Measurements from ENCODE around the gene FNDC3B.
A peak's percentile ranks its signal among the peaks of the same experiment; 100 is the strongest.

The FNDC3B gene

DNA sequence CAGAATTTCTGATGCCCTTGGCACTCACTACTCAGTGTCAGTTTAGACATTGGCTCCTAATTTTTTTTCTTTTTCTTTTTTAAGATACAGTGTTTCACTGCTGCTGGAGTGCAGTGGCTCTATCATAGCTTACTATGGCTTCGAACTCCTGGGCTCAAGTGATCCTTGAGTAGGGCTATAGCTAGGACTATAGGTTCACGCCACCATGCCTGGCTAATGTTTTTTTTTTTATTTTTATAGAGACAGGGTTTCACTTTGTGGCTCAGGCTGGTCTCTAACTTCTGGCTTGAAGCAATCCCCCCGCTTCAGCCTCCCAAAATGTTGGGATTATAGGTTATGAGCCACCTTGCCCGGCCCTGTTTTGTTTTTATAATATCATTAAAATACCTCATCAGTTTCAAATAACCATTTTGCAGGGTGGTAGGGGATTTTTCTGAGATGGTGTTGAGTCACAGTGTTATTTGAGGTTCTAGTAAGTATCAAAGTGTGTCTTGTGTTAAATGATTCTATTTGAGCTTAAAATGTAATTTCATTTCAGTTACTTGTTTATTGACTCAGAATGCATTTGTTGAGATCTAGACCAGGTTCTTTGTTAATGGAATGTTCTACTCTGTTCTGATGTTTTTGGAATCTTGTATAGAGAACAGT lies 7.0 kb downstream of the FNDC3B start:
- TF ChIP-seq, protein P1, sequence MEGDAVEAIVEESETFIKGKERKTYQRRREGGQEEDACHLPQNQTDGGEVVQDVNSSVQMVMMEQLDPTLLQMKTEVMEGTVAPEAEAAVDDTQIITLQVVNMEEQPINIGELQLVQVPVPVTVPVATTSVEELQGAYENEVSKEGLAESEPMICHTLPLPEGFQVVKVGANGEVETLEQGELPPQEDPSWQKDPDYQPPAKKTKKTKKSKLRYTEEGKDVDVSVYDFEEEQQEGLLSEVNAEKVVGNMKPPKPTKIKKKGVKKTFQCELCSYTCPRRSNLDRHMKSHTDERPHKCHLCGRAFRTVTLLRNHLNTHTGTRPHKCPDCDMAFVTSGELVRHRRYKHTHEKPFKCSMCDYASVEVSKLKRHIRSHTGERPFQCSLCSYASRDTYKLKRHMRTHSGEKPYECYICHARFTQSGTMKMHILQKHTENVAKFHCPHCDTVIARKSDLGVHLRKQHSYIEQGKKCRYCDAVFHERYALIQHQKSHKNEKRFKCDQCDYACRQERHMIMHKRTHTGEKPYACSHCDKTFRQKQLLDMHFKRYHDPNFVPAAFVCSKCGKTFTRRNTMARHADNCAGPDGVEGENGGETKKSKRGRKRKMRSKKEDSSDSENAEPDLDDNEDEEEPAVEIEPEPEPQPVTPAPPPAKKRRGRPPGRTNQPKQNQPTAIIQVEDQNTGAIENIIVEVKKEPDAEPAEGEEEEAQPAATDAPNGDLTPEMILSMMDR (IDR thresholded peaks at IDR 0.05; ENCODE audit: low read length, missing control alignments) = no peak
- peak overlapping the region; percentile 41 for H3K4me3 ChIP-seq (replicated peaks; ENCODE audit: low read depth, low read length)
- no peak for DNase-seq (ENCODE audit: low read depth)

DNA sequence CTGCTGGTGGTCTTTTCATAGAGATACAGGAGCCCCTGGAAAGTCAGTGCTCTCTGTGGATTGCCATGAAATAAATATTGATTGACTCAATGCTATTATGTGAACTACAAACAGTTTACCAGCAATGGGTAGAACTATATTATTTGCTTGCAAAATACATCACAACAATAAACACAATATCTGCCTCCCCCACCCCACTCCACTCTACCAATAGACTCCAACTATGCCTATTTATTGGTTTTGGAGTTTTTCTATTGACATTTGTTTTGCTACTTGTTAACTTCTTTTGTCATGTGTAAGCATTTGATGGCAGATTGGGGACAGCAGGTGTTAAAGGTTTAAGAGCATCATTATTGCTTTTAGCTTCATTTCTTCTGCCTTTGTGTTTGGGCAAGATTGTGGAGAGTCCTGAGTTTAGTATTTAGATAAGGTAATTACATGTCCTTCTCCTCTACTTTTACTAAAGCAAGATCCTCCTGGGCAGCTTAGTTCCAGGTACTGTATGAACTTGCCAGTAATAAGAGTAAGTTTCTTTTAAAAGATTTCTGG lies 8.3 kb downstream of the FNDC3B start:
- TF ChIP-seq, protein P1 (IDR thresholded peaks at IDR 0.05; ENCODE audit: low read length, missing control alignments) = no peak
- H3K4me3 ChIP-seq (replicated peaks; ENCODE audit: low read depth, low read length) = no peak overlapping the region
- DNase-seq (ENCODE audit: low read depth) = no peak

DNA sequence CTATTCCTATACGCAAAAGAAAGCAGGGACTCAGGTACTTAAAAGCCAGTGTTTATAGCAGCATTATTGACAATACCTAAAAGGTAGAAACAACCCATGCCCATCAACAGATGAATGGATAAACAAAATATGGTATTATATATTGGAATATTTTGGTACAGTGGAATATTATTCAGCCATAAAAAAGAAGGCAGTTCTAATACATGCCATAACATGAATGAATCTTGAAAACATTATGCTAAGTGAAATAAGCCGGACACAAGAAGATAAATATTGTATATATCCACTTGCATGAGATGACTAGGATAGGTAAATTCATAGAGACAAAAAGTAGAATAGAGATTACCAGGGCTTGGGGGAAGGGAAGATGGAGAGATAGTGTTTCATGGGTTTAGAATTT lies 9.2 kb downstream of the FNDC3B start:
- DNase-seq (ENCODE audit: low read depth) = no peak
- TF ChIP-seq, protein P1 (IDR thresholded peaks at IDR 0.05; ENCODE audit: low read length, missing control alignments) = no peak
- H3K4me3 ChIP-seq (replicated peaks; ENCODE audit: low read depth, low read length) = no peak overlapping the region

DNA sequence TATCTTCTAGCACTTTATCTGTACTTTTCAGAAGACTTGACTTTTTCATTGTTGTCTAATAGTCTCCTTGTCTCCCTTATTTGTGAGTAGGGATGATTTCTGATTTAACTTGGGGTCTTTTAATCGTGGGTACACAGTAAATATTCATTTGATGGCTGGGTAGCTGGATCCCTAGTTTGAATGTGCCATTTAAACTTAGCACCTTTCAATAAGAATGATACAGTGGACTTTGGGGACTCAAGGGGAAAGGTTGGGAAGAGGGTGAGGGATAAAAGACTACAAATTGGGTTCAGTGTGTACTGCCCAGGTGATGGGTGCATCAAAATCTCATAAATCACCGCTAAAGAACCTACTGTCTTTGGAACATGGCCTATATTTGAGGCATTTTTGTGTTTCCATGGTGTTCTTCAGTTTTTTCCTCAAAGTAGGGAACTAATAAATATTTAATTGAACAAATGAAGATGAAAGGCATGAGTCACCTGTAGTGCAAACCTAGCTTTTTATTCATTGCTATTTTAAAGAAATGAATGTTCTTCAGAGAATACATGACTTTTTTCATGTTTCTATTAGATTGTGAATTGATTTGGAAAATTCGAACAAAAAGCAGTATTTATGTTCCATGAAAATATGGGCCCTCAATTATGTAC lies 12.1 kb downstream of the FNDC3B start:
- H3K4me3 ChIP-seq (replicated peaks; ENCODE audit: low read depth, low read length) = no peak overlapping the region
- TF ChIP-seq, protein P1 (IDR thresholded peaks at IDR 0.05; ENCODE audit: low read length, missing control alignments) = no peak
- no peak for DNase-seq (ENCODE audit: low read depth)

DNA sequence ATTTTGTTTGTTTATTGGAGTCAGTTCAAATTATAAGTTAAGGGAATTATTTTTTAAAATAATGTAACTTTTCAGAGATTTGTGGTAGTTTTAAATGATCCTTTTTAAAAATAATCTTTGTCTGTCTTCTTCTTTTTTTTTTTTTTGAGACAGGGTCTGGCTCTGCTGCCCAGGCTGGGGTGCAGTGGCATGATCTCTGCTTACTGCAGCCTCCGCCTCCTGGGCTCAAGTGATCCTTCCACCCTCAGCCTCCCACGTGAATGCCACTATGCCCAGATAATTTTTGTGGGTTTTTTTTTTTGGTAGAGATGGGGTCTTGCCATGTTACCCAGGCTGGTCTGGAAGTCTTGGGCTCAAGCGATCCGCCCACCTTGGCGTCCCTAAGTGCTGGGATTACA lies 12.6 kb downstream of the FNDC3B start:
- H3K4me3 ChIP-seq (replicated peaks; ENCODE audit: low read depth, low read length) = no peak overlapping the region
- no peak for DNase-seq (ENCODE audit: low read depth)
- TF ChIP-seq, protein P1 (IDR thresholded peaks at IDR 0.05; ENCODE audit: low read length, missing control alignments) = no peak

DNA sequence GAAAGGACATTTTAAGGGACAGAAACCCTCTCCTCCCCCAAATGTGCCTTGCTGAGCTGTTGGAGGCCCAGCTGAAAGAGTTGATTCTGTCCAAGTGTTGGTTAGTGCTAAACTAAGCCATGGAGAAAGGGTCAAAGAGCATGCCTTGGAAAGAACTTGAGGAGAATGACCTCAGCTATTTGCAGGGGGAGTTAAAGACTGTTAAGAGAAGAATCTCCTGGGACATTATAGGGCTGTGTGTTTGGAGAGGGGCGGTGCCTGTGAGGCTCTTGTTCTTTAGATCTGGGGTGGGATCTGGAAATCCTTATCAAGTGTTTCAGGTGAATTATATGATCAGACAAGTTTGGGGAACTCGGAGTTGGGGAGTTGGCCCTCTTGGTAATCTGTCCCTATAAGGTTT lies 13.0 kb downstream of the FNDC3B start:
- no peak for DNase-seq (ENCODE audit: low read depth)
- H3K4me3 ChIP-seq (replicated peaks; ENCODE audit: low read depth, low read length) = no peak overlapping the region
- TF ChIP-seq, protein P1 (IDR thresholded peaks at IDR 0.05; ENCODE audit: low read length, missing control alignments) = no peak
